Neural crest cell (in vitro differentiated cells): ENCODE results near the gene EYS. TPM values are rescaled to one million over a fixed set of nuclear protein-coding genes. Genes with fewer than 3 reads are reported as not detected.
A peak's percentile ranks its signal among the peaks of the same experiment; 100 is the strongest.

Experiments used
- DNase-seq: peaks from one replicate; pipeline ENCODE4 v3.0.0; 2021; ENCODE audit warnings: low read depth, mixed read lengths, low spot score
- H3K27ac Mint-ChIP-seq: one replicate; pipeline ENCODE4 v1.8.0; 2021; ENCODE audit warnings: mild to moderate bottlenecking, mixed read lengths; ENCODE audit not compliant: unreplicated experiment
- H3K27me3 Mint-ChIP-seq: 2 replicates; pipeline ENCODE4 v1.8.0; 2021; ENCODE audit warnings: low read depth, mild to moderate bottlenecking, mixed read lengths
- H3K36me3 Mint-ChIP-seq: 2 replicates; pipeline ENCODE4 v1.8.0; 2021; ENCODE audit warnings: low read depth, mild to moderate bottlenecking, mixed read lengths
- H3K4me1 Mint-ChIP-seq: 2 replicates; pipeline ENCODE4 v1.8.0; 2021; ENCODE audit warnings: mixed read lengths
- H3K4me3 Mint-ChIP-seq: one replicate; pipeline ENCODE4 v1.8.0; 2021; ENCODE audit warnings: mild to moderate bottlenecking, mixed read lengths
- H3K9me3 Mint-ChIP-seq: 2 replicates; pipeline ENCODE4 v1.8.0; 2021; ENCODE audit warnings: mixed read lengths
- CTCF ChIP-seq: fragments of 200-600 bp; sonication (generic); conservative IDR thresholded peaks from 2 replicates; pipeline ENCODE4 v1.5.0; 2021; ENCODE audit warnings: antibody characterized with exemption, mild to moderate bottlenecking
- total RNA-seq: library from RNA; stranded (reverse); gene quantifications from 2 replicates; pipeline ENCODE4 v1.2.1, GENCODE V29; 2021

Gene EYS
- total RNA-seq, 1 donor from 2014 or later, result 0.40 TPM

GRCh38 chr6:63883597-63883996 lies 1823.4 kb downstream of the EYS start:
- Mint-ChIP-seq H3K4me3 (no peak overlapping the region), H3K9me3 (peaks cover 3% of the 10 kb centered on the region), H3K27ac (no peak overlapping the region), H3K27me3 (no peaks in the 10 kb centered on the region), H3K4me1 (no peaks in the 10 kb centered on the region), H3K36me3 (no peaks in the 10 kb centered on the region)
- TF ChIP-seq CTCF, result no peak
- DNase-seq, result no peak

GRCh38 chr6:63882208-63882607 lies 1824.8 kb downstream of the EYS start:
- Mint-ChIP-seq H3K36me3 (no peaks in the 10 kb centered on the region), H3K4me3 (no peak overlapping the region), H3K4me1 (no peaks in the 10 kb centered on the region), H3K27me3 (no peaks in the 10 kb centered on the region), H3K9me3 (peaks cover 5% of the 10 kb centered on the region), H3K27ac (no peak overlapping the region)
- TF ChIP-seq CTCF, result peak; percentile 54
- DNase-seq, result no peak

- H3K36me3 Mint-ChIP-seq, result no peaks in the 10 kb centered on the region
- no peak overlapping the region for H3K4me3 Mint-ChIP-seq
- H3K27ac Mint-ChIP-seq, result no peak overlapping the region
- H3K9me3 Mint-ChIP-seq, result peaks cover 5% of the 10 kb centered on the region
- no peak for DNase-seq
- TF ChIP-seq CTCF, result no peak
- H3K27me3 Mint-ChIP-seq, result no peaks in the 10 kb centered on the region
- H3K4me1 Mint-ChIP-seq, result no peaks in the 10 kb centered on the region
These were observed 1825.2 kb downstream of the EYS start for GRCh38 chr6:63881791-63882190.

GRCh38 chr6:63872233-63872632 lies 1834.8 kb downstream of the EYS start:
- H3K4me1 Mint-ChIP-seq, result no peaks in the 10 kb centered on the region
- H3K9me3 Mint-ChIP-seq, result peaks cover 11% of the 10 kb centered on the region
- no peak overlapping the region for H3K4me3 Mint-ChIP-seq
- H3K27ac Mint-ChIP-seq, result no peak overlapping the region
- H3K36me3 Mint-ChIP-seq, result no peaks in the 10 kb centered on the region
- H3K27me3 Mint-ChIP-seq, result no peaks in the 10 kb centered on the region
- no peak for DNase-seq
- TF ChIP-seq CTCF, result peak; percentile 25

GRCh38 chr6:63868351-63868750 lies 1838.7 kb downstream of the EYS start:
- Mint-ChIP-seq H3K4me1 (no peaks in the 10 kb centered on the region), H3K9me3 (no peaks in the 10 kb centered on the region), H3K27me3 (no peaks in the 10 kb centered on the region), H3K4me3 (no peak overlapping the region), H3K36me3 (no peaks in the 10 kb centered on the region), H3K27ac (no peak overlapping the region)
- DNase-seq, result no peak
- no peak for TF ChIP-seq CTCF
